Thyroid gland (tissue), 4 donors: ENCODE results near the gene TNIK. TPM values are rescaled to one million over a fixed set of nuclear protein-coding genes. Genes with fewer than 3 reads are reported as not detected.

ENCODE experiments used
- DNase-seq, 2 donors: peaks; one replicate each; pipeline ENCODE4 v3.0.0-alpha.2; 2019
- H3K27ac ChIP-seq, 3 donors: fragments of 200-600 bp; sonication (generic); 1 replicate in 2 of 3; 2 replicates in 1 of 3; pipeline ENCODE4 v1.5.1; 2016 to 2019; ENCODE audit warnings: mild to moderate bottlenecking in 1 of 3, moderate library complexity in 1 of 3
- H3K27me3 ChIP-seq: fragments of 200-600 bp; sonication (generic); one replicate; pipeline ENCODE4 v1.5.1; 2019
- H3K36me3 ChIP-seq, 2 donors: fragments of 200-600 bp; sonication (generic); one replicate each; pipeline ENCODE4 v1.5.1; 2016 to 2019
- H3K4me1 ChIP-seq, 2 donors: fragments of 200-600 bp; sonication (generic); one replicate each; pipeline ENCODE4 v1.5.1; 2017 to 2019
- H3K4me3 ChIP-seq, 3 donors: fragments of 200-600 bp; sonication (generic); replicated peaks in 1 of 3; 1 replicate in 2 of 3; 2 replicates in 1 of 3; pipeline ENCODE4 v1.5.1; 2016; ENCODE audit warnings: mild to moderate bottlenecking in 1 of 3
- H3K9me3 ChIP-seq: fragments of 200-600 bp; sonication (generic); one replicate; pipeline ENCODE4 v1.5.1; 2017
- POLR2A ChIP-seq, 2 donors: fragments of 450-650 bp; IDR thresholded peaks; one replicate each; pipeline ENCODE4 v1.6.1; 2017; ENCODE audit warnings: antibody characterized with exemption in 2 of 2, mild to moderate bottlenecking in 2 of 2, moderate library complexity in 1 of 2
- WGBS, 2 donors: methylation state at CpG; one replicate each; pipeline ENCODE4 v1.1.5; 2017; 5-methylcytosine and 5-hydroxymethylcytosine counted together
- intact Hi-C: fragments of 100-400 bp; cut with DNase I; formaldehyde crosslinking; loops from one replicate; pipeline ENCODE4 v1.15.1; 2023
- total RNA-seq, 4 donors: library from RNA; depleted of rRNA; stranded (reverse); fragments of >200 nt; gene quantifications; one replicate each; pipeline ENCODE4 v1.2.3, GENCODE V29; 2016
- TF ChIP-seq, protein P1 (sequence below), 6 experiments: fragments of 200-600 bp in 3 of 6; fragments of 450-650 bp in 3 of 6; sonication (generic) in 3 of 6; IDR thresholded peaks; one replicate each; pipeline ENCODE4 v1.5.1; 2016 to 2019; ENCODE audit warnings: antibody characterized with exemption in 6 of 6, mild to moderate bottlenecking in 2 of 6, inconsistent platforms in 1 of 6, moderate library complexity in 1 of 6

The TNIK gene
- total RNA-seq, 4 donors from 2014 or later = 29.7 to 84.1 (median 48.9) TPM

DNA sequence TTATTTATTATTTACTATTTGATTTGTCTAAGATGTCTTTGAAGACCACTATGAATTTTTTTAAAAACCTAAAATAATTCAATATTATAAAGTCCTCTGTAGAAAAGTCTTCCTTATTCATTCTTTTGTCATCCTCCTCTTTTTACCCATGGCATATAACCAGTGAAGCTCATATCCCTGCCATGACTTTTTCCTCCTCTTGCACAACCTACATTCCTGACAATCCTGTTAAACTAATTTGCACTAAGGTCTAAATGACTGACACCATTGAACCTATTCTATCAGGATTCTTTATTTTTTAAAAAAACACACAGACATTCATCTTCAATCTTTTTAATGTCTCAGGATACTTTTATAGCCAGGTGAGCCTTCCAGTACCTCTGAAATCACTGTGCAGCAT is 273.8 kb downstream of the TNIK start:
- Histone ChIP-seq H3K27me3 (no peaks in the 10 kb centered on the region), H3K9me3 (no peaks in the 10 kb centered on the region), H3K36me3 (no peaks in the 10 kb centered on the region), H3K4me3 (no peak overlapping the region), H3K4me1 (no peaks in the 10 kb centered on the region), H3K27ac (no peak overlapping the region)
- intact Hi-C loops = no loop called here
- no peak for DNase-seq
- TF ChIP-seq, protein P1, sequence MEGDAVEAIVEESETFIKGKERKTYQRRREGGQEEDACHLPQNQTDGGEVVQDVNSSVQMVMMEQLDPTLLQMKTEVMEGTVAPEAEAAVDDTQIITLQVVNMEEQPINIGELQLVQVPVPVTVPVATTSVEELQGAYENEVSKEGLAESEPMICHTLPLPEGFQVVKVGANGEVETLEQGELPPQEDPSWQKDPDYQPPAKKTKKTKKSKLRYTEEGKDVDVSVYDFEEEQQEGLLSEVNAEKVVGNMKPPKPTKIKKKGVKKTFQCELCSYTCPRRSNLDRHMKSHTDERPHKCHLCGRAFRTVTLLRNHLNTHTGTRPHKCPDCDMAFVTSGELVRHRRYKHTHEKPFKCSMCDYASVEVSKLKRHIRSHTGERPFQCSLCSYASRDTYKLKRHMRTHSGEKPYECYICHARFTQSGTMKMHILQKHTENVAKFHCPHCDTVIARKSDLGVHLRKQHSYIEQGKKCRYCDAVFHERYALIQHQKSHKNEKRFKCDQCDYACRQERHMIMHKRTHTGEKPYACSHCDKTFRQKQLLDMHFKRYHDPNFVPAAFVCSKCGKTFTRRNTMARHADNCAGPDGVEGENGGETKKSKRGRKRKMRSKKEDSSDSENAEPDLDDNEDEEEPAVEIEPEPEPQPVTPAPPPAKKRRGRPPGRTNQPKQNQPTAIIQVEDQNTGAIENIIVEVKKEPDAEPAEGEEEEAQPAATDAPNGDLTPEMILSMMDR (IDR thresholded peaks at IDR 0.05) = no peak
- TF ChIP-seq POLR2A (IDR thresholded peaks at IDR 0.05) = no peak

DNA sequence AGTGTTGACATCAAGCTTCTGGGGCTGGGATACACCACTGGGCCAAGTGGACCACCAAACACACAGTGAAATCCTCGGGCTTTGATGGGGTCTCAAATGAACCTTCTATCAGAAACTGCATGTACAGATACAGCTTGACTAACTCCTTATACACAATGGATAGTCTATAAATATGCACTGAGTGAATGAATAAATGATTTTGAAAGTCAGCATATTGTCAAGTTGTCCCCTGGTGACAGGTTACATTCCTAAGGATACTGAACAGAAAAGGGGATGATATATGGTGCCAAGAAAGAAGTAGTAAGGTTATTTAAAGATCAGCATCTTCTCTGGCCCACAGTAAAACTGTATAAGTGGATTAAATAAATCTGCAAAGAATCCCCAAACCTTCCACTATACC is 274.2 kb downstream of the TNIK start:
- intact Hi-C loops = no loop called here
- TF ChIP-seq, protein P1 (IDR thresholded peaks at IDR 0.05) = no peak
- no peak for TF ChIP-seq POLR2A (IDR thresholded peaks at IDR 0.05)
- 88 to 91% methylated on average over 1 of the region's 1 CpG for WGBS, 2 donors

DNA sequence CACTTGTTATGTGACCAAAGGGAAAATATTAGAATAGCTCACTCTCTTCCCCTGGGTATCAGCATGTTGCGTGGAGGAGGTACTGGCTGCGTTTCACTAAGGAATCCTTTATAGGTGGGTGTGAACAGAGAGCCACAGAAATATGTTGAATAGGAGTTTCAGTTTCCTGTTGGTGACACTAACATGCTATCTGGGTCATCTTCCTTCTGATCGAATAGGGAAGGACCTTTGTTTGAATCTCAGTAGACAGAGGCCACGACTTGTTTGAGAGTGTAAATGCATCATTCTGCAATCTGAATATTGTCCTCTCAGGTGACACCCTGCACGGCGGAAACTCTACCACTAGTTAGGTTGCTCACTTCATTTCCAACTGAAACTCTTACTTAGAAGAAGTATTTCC is 275.8 kb downstream of the TNIK start:
- no peaks in the 10 kb centered on the region for H3K4me1 ChIP-seq
- intact Hi-C loops = no loop called here
- TF ChIP-seq, protein P1 (IDR thresholded peaks at IDR 0.05) = no peak
- TF ChIP-seq POLR2A (IDR thresholded peaks at IDR 0.05) = no peak
- H3K4me3 ChIP-seq = no peak overlapping the region
- H3K9me3 ChIP-seq = no peaks in the 10 kb centered on the region
- WGBS, 2 donors = 86% methylated on average over 6 of the region's 6 CpGs
- H3K27me3 ChIP-seq = no peaks in the 10 kb centered on the region
- no peaks in the 10 kb centered on the region for H3K36me3 ChIP-seq
- H3K27ac ChIP-seq = no peak overlapping the region
- DNase-seq = no peak

More for the DNA sequence above, 274.2 kb downstream of the TNIK start:
- no peaks in the 10 kb centered on the region for H3K36me3 ChIP-seq
- H3K27ac ChIP-seq = no peak overlapping the region
- H3K4me1 ChIP-seq = no peaks in the 10 kb centered on the region
- no peak for DNase-seq
- no peak overlapping the region for H3K4me3 ChIP-seq
- H3K9me3 ChIP-seq = no peaks in the 10 kb centered on the region
- H3K27me3 ChIP-seq = no peaks in the 10 kb centered on the region

DNA sequence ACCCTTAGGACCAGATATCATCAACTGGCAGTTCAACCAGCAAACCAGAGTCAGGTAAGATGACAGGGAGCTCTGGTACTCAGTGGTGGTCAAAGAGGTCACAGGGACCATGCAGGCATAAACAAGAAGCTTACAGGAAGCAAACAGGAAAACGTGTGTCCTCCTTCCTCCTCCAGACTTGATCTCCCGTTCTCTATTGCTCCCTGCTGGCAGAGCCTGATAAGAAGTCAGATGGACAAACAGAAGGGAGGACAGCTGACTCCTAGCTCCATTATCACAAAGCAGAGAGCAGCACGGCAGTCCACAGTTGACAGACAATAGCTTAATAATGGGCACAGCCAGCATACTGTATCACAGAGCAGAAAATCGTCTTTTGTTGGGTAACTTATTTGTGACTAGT is 277.2 kb downstream of the TNIK start:
- Histone ChIP-seq H3K27ac (no peak overlapping the region), H3K9me3 (no peaks in the 10 kb centered on the region), H3K27me3 (no peaks in the 10 kb centered on the region), H3K36me3 (no peaks in the 10 kb centered on the region), H3K4me3 (no peak overlapping the region), H3K4me1 (no peaks in the 10 kb centered on the region)
- DNase-seq = no peak
- intact Hi-C loops = no loop called here
- no peak for TF ChIP-seq POLR2A (IDR thresholded peaks at IDR 0.05)
- TF ChIP-seq, protein P1 (IDR thresholded peaks at IDR 0.05) = no peak
- 73 to 74% methylated on average over 4 of the region's 4 CpGs for WGBS, 2 donors

DNA sequence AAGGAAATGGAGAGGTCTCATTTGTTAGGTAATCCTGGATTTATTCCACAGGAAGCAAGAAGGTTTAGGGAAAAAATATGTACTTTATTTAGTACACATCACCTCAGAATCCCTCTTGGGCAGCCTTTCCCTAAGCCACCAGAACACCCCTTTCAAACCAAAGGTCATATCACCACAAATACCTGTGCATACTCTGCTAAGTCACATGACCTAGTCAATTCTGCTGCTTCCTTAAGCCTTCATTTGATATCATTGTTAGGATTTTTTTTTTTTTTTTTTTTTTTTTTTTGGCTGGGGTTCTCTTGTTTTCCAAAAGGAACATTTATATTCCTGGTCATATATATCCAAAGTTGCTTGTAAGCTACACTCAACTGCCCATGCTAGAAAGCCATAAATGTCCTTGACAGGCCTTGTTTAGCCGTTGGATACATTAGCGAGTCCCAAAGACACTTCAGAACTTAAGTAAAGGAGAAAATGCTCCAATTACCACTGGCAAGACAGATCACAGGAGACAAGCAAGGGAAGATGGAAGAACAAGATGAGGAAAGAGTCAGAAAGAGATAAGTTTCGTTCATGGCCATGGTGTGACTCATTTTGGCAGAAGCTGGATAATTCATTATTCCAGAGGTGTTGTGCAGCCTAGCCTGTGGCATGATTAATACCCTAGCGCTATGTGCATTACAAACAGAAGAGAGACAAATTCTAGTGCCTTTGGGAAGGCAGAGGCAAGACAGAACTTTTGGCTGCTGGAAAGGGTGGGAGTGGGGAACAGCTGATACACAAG is 278.1 kb downstream of the TNIK start:
- H3K4me3 ChIP-seq = no peak overlapping the region
- H3K27ac ChIP-seq = no peak overlapping the region
- H3K4me1 ChIP-seq = no peaks in the 10 kb centered on the region
- 88 to 89% methylated on average over 4 of the region's 4 CpGs for WGBS, 2 donors
- intact Hi-C loops = no loop called here
- no peaks in the 10 kb centered on the region for H3K27me3 ChIP-seq
- no peaks in the 10 kb centered on the region for H3K36me3 ChIP-seq
- TF ChIP-seq, protein P1 (IDR thresholded peaks at IDR 0.05) = no peak
- TF ChIP-seq POLR2A (IDR thresholded peaks at IDR 0.05) = no peak
- no peak for DNase-seq
- no peaks in the 10 kb centered on the region for H3K9me3 ChIP-seq
